Fibroblast of the aortic adventitia (primary cell): Measurements from ENCODE around the gene GDPD3. TPM values are rescaled to one million over a fixed set of nuclear protein-coding genes. Genes with fewer than 3 reads are reported as not detected.

Source experiments
- DNase-seq: peaks from one replicate; pipeline ENCODE4 v3.0.0-alpha.2; 2010; ENCODE audit warnings: low read depth
- H3K4me3 ChIP-seq: 2 replicates; pipeline ENCODE4 v1.5.1; 2011; ENCODE audit warnings: low read depth, mild to moderate bottlenecking, control low read depth, low read length, moderate library complexity
- CTCF ChIP-seq: IDR thresholded peaks from 2 replicates; pipeline ENCODE4 v1.5.1; 2011; ENCODE audit warnings: mild to moderate bottlenecking, low read length, control low read depth, inconsistent platforms; ENCODE audit not compliant: insufficient read depth
- total RNA-seq: library from RNA; depleted of rRNA; stranded (reverse); fragments of >200 nt; gene quantifications from 2 replicates; pipeline ENCODE4 v1.2.3, GENCODE V29; 2012; ENCODE audit warnings: low replicate concordance

Gene GDPD3
- total RNA-seq, 1 donor, result 1.5 TPM

- peak; percentile 56 for DNase-seq
- peak overlapping the region; percentile 77 for H3K4me3 ChIP-seq
- TF ChIP-seq CTCF, result peak; percentile 18
Observed at GRCh38 chr16:30063893-30064728, 49.2 kb downstream of the GDPD3 start.

- TF ChIP-seq CTCF, result no peak
- no peak for DNase-seq
- peak overlapping the region; percentile 77 for H3K4me3 ChIP-seq
Observed at GRCh38 chr16:30063278-30063892, 50.0 kb downstream of the GDPD3 start.

GRCh38 chr16:30060836-30061554 lies 52.3 kb downstream of the GDPD3 start:
- no peak overlapping the region for H3K4me3 ChIP-seq
- no peak for TF ChIP-seq CTCF
- DNase-seq, result no peak

- DNase-seq, result no peak
- H3K4me3 ChIP-seq, result no peak overlapping the region
- no peak for TF ChIP-seq CTCF
Observed at GRCh38 chr16:30060346-30060745, 53.0 kb downstream of the GDPD3 start.

GRCh38 chr16:30054959-30055553 lies 58.3 kb downstream of the GDPD3 start:
- H3K4me3 ChIP-seq, result no peak overlapping the region
- no peak for DNase-seq
- TF ChIP-seq CTCF, result peak; percentile 53

Other genes with a start within 250 kb of the GDPD3 start
- 1.4 and 12.3 TPM in 2 replicates for gene SEZ6L2, start 214.0 kb downstream of the GDPD3 start, total RNA-seq
- gene ASPHD1, start 213.0 kb downstream of the GDPD3 start, total RNA-seq, result 0.98 and 1.5 TPM in 2 replicates
- 12.5 and 41.9 TPM in 2 replicates for gene KCTD13, start 187.3 kb downstream of the GDPD3 start, total RNA-seq
- gene TMEM219, start 151.5 kb downstream of the GDPD3 start, total RNA-seq, result 57.3 and 68.0 TPM in 2 replicates
- gene TAOK2, start 139.7 kb downstream of the GDPD3 start, total RNA-seq, result 44.6 and 57.2 TPM in 2 replicates
- 13.6 and 14.4 TPM in 2 replicates for gene HIRIP3, start 117.9 kb downstream of the GDPD3 start, total RNA-seq
- 6.5 and 36.5 TPM in 2 replicates for gene INO80E, start 117.3 kb downstream of the GDPD3 start, total RNA-seq
- gene DOC2A, start 102.5 kb downstream of the GDPD3 start, total RNA-seq, result not detected in 2 replicates
- gene C16orf92, start 90.3 kb downstream of the GDPD3 start, total RNA-seq, result not detected in 2 replicates
- gene TLCD3B, start 82.3 kb downstream of the GDPD3 start, total RNA-seq, result 0.18 TPM in 1 of 2 replicates, not detected in the other
- 522 and 792 TPM in 2 replicates for gene ALDOA, start 47.8 kb downstream of the GDPD3 start, total RNA-seq
- 70.8 and 154 TPM in 2 replicates for gene PPP4C, start 37.5 kb downstream of the GDPD3 start, total RNA-seq
- 0.09 and 0.16 TPM in 2 replicates for gene TBX6, start 21.6 kb downstream of the GDPD3 start, total RNA-seq
- gene YPEL3, start 17.3 kb downstream of the GDPD3 start, total RNA-seq, result 15.8 and 19.8 TPM in 2 replicates
- 23.4 and 90.5 TPM in 2 replicates for gene MAPK3, start 9.7 kb upstream of the GDPD3 start, total RNA-seq
- gene CORO1A, start 70.1 kb upstream of the GDPD3 start, total RNA-seq, result 1.9 and 2.8 TPM in 2 replicates
- 68.6 and 137 TPM in 2 replicates for gene BOLA2B, start 80.1 kb upstream of the GDPD3 start, total RNA-seq
- gene SLX1A, start 80.3 kb upstream of the GDPD3 start, total RNA-seq, result 12.0 and 52.4 TPM in 2 replicates
- gene SULT1A3, start 85.7 kb upstream of the GDPD3 start, total RNA-seq, result 6.0 and 7.0 TPM in 2 replicates
- gene NPIPB13, start 134.9 kb upstream of the GDPD3 start, total RNA-seq, result 0.36 and 1.1 TPM in 2 replicates
- 25.2 and 37.5 TPM in 2 replicates for gene CD2BP2, start 241.8 kb upstream of the GDPD3 start, total RNA-seq